CD4-positive, CD25-positive, alpha-beta regulatory T cell (primary cell): ENCODE results near the gene PLXDC1. TPM values are rescaled to one million over a fixed set of nuclear protein-coding genes. Genes with fewer than 3 reads are reported as not detected.
"Not testable (repeated sequence)": the region's sequence is repeated elsewhere in the genome, so short reads cannot be mapped to it uniquely, and the experiment has no call there.

Source experiments
- ATAC-seq, 2 donors: fragments of 150-1000 bp; cut with Tn5 transposase; one replicate each; pipeline ENCODE4 v1.10.0; 2021; ENCODE audit warnings: low read depth in 2 of 2, moderate number of reproducible peaks in 2 of 2, moderate library complexity in 1 of 2
- DNase-seq, 3 donors: peaks; one replicate each; pipeline versions ENCODE4 v3.0.0 to v3.0.0-alpha.2; 2012 to 2022; ENCODE audit warnings: mixed read lengths in 1 of 3
- H3K27ac ChIP-seq: one replicate; pipeline ENCODE4 v1.7.0; 2013; ENCODE audit warnings: mild to moderate bottlenecking, low read length; ENCODE audit not compliant: insufficient read depth, poor library complexity, severe bottlenecking
- H3K27me3 ChIP-seq: one replicate; pipeline ENCODE4 v1.7.0; 2013; ENCODE audit warnings: low read length; ENCODE audit not compliant: control insufficient read depth, insufficient read depth
- H3K36me3 ChIP-seq: one replicate; pipeline ENCODE4 v1.7.0; 2013; ENCODE audit warnings: mild to moderate bottlenecking, low read length, moderate library complexity; ENCODE audit not compliant: control insufficient read depth, insufficient read depth
- H3K4me1 ChIP-seq: 2 replicates; pipeline ENCODE4 v1.7.0; 2013; ENCODE audit warnings: mild to moderate bottlenecking, low read length; ENCODE audit not compliant: insufficient read depth, control insufficient read depth, poor library complexity, severe bottlenecking
- H3K4me3 ChIP-seq: one replicate; pipeline ENCODE4 v1.7.0; 2013; ENCODE audit warnings: low read depth, mild to moderate bottlenecking, low read length, moderate library complexity
- H3K9me3 ChIP-seq, 2 experiments: 1 replicate in 1 of 2; 2 replicates in 1 of 2; pipeline ENCODE4 v1.7.0; 2013; ENCODE audit warnings: low read length in 2 of 2, mild to moderate bottlenecking in 1 of 2, moderate library complexity in 1 of 2; ENCODE audit not compliant: control insufficient read depth in 2 of 2
- H3K27ac Mint-ChIP-seq, 3 donors: one replicate each; pipeline ENCODE4 v1.8.0; 2020 to 2022; ENCODE audit warnings: mild to moderate bottlenecking in 3 of 3, mixed read lengths in 3 of 3, moderate library complexity in 2 of 3
- H3K27me3 Mint-ChIP-seq: one replicate; pipeline ENCODE4 v1.8.0; 2022; ENCODE audit warnings: mild to moderate bottlenecking, mixed read lengths
- H3K36me3 Mint-ChIP-seq: one replicate; pipeline ENCODE4 v1.8.0; 2020; ENCODE audit warnings: mixed read lengths
- H3K4me1 Mint-ChIP-seq, 4 donors: one replicate each; pipeline ENCODE4 v1.8.0; 2020 to 2022; ENCODE audit warnings: mixed read lengths in 4 of 4, mild to moderate bottlenecking in 1 of 4
- H3K4me3 Mint-ChIP-seq, 4 donors: one replicate each; pipeline ENCODE4 v1.8.0; 2020 to 2022; ENCODE audit warnings: mild to moderate bottlenecking in 4 of 4, mixed read lengths in 4 of 4, moderate library complexity in 3 of 4
- H3K9me3 Mint-ChIP-seq, 7 donors: one replicate each; pipeline ENCODE4 v1.8.0; 2020 to 2022; ENCODE audit warnings: mixed read lengths in 7 of 7, mild to moderate bottlenecking in 3 of 7, moderate library complexity in 2 of 7
- polyA plus RNA-seq, 4 donors: library from polyadenylated mRNA; unstranded; fragments of 300-500 nt; fragmentation: Illumina TruSeq; gene quantifications; one replicate each; pipeline ENCODE4 v1.2.3, GENCODE V29; 2021
- total RNA-seq: library from RNA; stranded (reverse); gene quantifications from one replicate; pipeline ENCODE4 v1.2.3, GENCODE V29; 2022

PLXDC1 gene
- total and polyA plus RNA-seq, 5 donors from 2014 or later = 0.27 to 12.9 (median 1.7) TPM

DNA sequence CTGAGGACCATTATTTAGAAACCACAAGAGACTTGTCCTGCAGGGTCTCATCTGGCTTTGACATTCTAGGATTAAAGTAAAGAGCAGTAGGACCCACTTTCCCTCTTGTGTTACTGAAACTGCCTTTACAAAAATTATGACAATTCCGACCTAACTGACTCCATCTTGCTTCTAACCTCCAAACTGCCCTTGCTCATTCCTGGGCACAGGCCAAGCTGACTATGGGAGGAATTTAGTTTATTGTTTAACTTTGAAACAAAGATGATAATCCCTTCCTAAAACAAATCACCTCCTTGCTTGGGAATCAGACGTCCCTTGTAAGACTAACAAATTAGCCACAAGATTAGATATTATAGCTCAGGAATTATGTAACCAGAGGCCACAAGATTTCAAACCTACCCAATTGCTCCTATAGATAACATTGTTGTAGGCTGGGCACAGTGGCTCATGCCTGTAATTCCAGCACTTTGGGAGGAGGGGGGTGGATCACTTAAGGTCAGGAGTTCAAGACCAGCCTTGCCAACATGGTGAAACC, 97.3 kb downstream of the PLXDC1 start:
- Histone ChIP-seq H3K4me1 (peaks cover 12% of the 10 kb centered on the region), H3K9me3 (no peaks in the 10 kb centered on the region), H3K4me3 (no peak overlapping the region), H3K27me3 (peaks cover 3% of the 10 kb centered on the region), H3K36me3 (no peaks in the 10 kb centered on the region), H3K27ac (no peak overlapping the region)
- DNase-seq = no peak
- ATAC-seq = no peak
- Mint-ChIP-seq H3K9me3 (peaks cover 0 to 4% (median 0%) of the 10 kb centered on the region in 7 donors), H3K27ac (no peak overlapping the region), H3K36me3 (no peaks in the 10 kb centered on the region), H3K4me3 (no peak overlapping the region), H3K4me1 (peaks cover 4 to 14% (median 6%) of the 10 kb centered on the region in 4 donors), H3K27me3 (peaks cover 29% of the 10 kb centered on the region)

- not testable (repeated sequence) for H3K9me3 Mint-ChIP-seq, H3K36me3 Mint-ChIP-seq, H3K4me3 Mint-ChIP-seq, ATAC-seq, H3K36me3 ChIP-seq, H3K27me3 ChIP-seq, H3K27ac ChIP-seq, H3K4me1 Mint-ChIP-seq, DNase-seq, H3K27ac Mint-ChIP-seq, H3K4me3 ChIP-seq
- H3K27me3 Mint-ChIP-seq = peaks cover 29% of the 10 kb centered on the region
- peaks cover 10% of the 10 kb centered on the region for H3K4me1 ChIP-seq
- H3K9me3 ChIP-seq = peaks cover 4 to 12% of the 10 kb centered on the region in 2 experiments
Observed at GRCh38 chr17:39052423-39052822, 99.0 kb downstream of the PLXDC1 start.

DNA sequence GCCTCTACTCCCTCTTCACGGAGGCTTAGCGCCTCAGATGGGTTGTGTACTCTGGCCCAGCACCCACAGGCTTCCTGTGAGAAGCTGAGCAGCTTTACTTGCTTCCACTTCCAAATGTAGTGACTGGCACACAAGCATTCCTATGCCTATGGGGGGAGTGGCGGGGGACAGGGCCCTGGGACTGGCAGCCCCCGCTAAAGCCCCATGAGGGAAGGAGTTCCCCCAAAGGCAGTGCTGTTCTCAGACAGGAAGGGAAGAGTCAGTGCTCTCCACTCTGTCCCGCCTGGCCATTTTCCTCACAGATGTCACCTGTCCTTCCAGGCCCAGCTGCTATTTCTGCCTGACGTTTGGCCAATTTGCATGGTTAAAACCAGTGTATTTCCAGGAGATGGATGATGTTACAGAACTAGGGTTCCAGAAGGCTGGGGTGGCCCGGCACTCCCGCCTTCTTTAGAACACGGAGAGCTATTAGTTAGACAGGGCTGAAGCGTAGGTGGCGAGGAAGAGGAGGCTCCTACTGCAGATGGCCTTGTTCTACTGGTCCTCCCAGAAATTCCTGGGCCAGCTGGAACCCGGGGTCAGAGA, 100.3 kb downstream of the PLXDC1 start:
- no peaks in the 10 kb centered on the region for H3K36me3 ChIP-seq

DNA sequence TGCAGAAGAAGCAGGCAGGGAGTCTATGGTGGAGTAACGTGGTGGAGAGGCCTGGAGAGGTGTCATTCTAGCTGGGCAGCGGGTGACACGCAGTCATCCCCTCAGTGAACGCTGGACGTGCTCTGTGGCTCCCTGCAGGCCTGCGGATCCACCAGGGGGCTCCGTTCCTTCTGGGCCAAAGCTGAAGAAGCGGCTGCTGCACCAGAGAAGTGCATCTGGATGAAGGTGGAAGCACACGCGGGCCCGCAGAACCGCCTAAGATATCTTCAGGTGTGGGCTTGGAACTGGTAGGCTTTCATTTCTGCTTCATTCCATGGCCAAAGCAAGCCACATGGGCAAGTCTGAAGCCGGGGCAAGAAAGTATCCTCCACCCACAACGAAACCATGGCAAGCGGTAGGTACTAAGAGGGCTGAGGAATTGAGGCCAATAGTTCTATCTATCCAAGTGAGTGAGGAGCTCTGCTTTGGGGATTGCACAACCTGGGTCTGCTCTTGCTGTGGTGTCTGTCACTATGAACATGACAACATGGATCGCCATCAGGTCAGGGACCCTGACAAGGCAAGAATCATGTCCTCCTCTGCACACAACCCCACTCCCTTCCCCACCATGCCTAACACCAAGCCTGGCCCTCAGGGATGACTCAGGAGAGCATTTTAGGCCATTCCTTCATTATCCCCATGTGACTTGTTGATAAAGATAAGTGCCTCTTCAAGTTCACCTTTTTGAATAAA, 105.3 kb downstream of the PLXDC1 start:
- no peak overlapping the region for H3K4me3 Mint-ChIP-seq
- no peak overlapping the region for H3K27ac ChIP-seq
- peaks cover 0 to 31% (median 4%) of the 10 kb centered on the region in 7 donors for H3K9me3 Mint-ChIP-seq
- H3K36me3 ChIP-seq = no peaks in the 10 kb centered on the region
- H3K4me1 ChIP-seq = no peaks in the 10 kb centered on the region
- H3K4me3 ChIP-seq = no peak overlapping the region
- peaks cover 15 to 36% of the 10 kb centered on the region in 2 experiments for H3K9me3 ChIP-seq
- H3K27me3 Mint-ChIP-seq = peaks cover 10% of the 10 kb centered on the region
- H3K4me1 Mint-ChIP-seq = no peaks in the 10 kb centered on the region
- DNase-seq (no peak), ATAC-seq (no peak)
- H3K36me3 Mint-ChIP-seq = no peaks in the 10 kb centered on the region
- peaks cover 5% of the 10 kb centered on the region for H3K27me3 ChIP-seq
- H3K27ac Mint-ChIP-seq = no peak overlapping the region

More for the DNA sequence above, 100.3 kb downstream of the PLXDC1 start:
- Histone ChIP-seq H3K4me3 (no peak overlapping the region), H3K27me3 (peaks cover 3% of the 10 kb centered on the region), H3K27ac (no peak overlapping the region), H3K9me3 (peaks cover 14 to 25% of the 10 kb centered on the region in 2 experiments), H3K4me1 (no peaks in the 10 kb centered on the region)
- Mint-ChIP-seq H3K9me3 (peaks cover 0 to 19% (median 4%) of the 10 kb centered on the region in 7 donors), H3K27ac (no peak overlapping the region), H3K36me3 (no peaks in the 10 kb centered on the region), H3K27me3 (peaks cover 28% of the 10 kb centered on the region), H3K4me1 (no peaks in the 10 kb centered on the region), H3K4me3 (no peak overlapping the region)
- no peak for DNase-seq
- ATAC-seq = no peak

DNA sequence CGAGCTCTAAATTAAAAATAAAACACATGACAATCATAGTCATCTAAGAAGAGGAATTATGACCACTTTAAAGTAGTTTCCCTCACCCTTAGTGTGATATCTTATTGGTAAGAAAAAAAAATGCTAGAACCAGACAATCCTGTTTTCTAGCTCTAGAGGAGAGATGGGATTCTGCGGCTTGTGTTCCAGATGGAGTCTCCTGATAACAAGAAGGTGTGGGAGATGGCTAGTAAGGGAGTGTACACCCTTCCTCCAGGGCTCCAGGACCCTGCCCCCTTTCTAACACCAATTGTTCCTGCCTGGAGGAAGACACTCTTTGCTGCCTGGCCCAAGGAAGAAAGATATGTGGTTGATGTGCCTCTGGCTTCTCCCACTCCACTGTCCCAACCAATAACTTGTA, 115.4 kb downstream of the PLXDC1 start:
- DNase-seq (no peak), ATAC-seq (no peak)
- Mint-ChIP-seq H3K27ac (no peak overlapping the region), H3K4me3 (no peak overlapping the region), H3K4me1 (no peaks in the 10 kb centered on the region), H3K9me3 (peaks cover 0 to 2% (median 0%) of the 10 kb centered on the region in 7 donors), H3K36me3 (no peaks in the 10 kb centered on the region), H3K27me3 (peaks cover 53% of the 10 kb centered on the region)
- H3K4me3 ChIP-seq = no peak overlapping the region
- peaks cover 10% of the 10 kb centered on the region for H3K27me3 ChIP-seq
- H3K4me1 ChIP-seq = no peaks in the 10 kb centered on the region
- no peaks in the 10 kb centered on the region for H3K9me3 ChIP-seq
- H3K36me3 ChIP-seq = no peaks in the 10 kb centered on the region
- no peak overlapping the region for H3K27ac ChIP-seq

- H3K36me3 Mint-ChIP-seq, H3K36me3 ChIP-seq: not testable (repeated sequence)
Observed at GRCh38 chr17:39035578-39035977, 115.9 kb downstream of the PLXDC1 start.

DNA sequence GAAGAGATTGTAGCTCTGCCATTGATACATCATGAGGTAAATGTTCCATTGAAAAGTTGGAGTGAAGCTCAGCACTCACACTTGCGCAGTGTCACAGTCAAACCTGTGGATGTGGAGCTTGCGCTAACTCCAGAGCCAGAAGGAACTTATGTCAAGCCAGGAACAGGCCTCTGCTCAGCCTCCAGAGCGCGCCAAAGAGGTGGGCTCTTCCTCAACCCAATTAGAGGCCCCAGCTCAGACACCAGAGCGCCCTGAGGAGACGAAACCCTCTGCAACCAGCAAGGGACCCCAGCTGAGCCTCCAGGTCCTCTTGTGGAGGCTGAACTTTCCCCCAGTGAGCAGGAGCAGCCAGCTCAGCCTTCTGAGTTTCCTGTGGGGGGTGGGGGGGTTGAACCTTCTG, 122.7 kb downstream of the PLXDC1 start:
- DNase-seq (no peak), ATAC-seq (no peak)
- H3K27me3 ChIP-seq = no peaks in the 10 kb centered on the region
- Mint-ChIP-seq H3K27me3 (peaks cover 33% of the 10 kb centered on the region), H3K9me3 (no peaks in the 10 kb centered on the region), H3K4me3 (no peak overlapping the region), H3K4me1 (peaks cover 0 to 15% (median 1%) of the 10 kb centered on the region in 4 donors), H3K36me3 (no peaks in the 10 kb centered on the region), H3K27ac (no peak overlapping the region)
- no peak overlapping the region for H3K27ac ChIP-seq
- H3K9me3 ChIP-seq = no peaks in the 10 kb centered on the region
- peaks cover 6% of the 10 kb centered on the region for H3K4me1 ChIP-seq
- no peaks in the 10 kb centered on the region for H3K36me3 ChIP-seq
- no peak overlapping the region for H3K4me3 ChIP-seq

More at GRCh38 chr17:39035578-39035977, 115.9 kb downstream of the PLXDC1 start:
- H3K27me3 ChIP-seq, H3K9me3 Mint-ChIP-seq, DNase-seq, H3K27ac ChIP-seq, H3K4me3 ChIP-seq, ATAC-seq, H3K9me3 ChIP-seq, H3K27ac Mint-ChIP-seq, H3K4me1 Mint-ChIP-seq, H3K4me3 Mint-ChIP-seq, H3K4me1 ChIP-seq: not testable (repeated sequence)
- H3K27me3 Mint-ChIP-seq = peaks cover 50% of the 10 kb centered on the region
